ENCODE measurements around the gene TNFSF11.
"Not testable (repeated sequence)": the region's sequence is repeated elsewhere in the genome, so short reads cannot be mapped to it uniquely, and the experiment has no call there.

Gene TNFSF11

GRCh38 chr13:42560320-42560719 is 13.6 kb upstream of the TNFSF11 start:
- not testable (repeated sequence) for DNase-seq (ENCODE audit: low read depth)

GRCh38 chr13:42561752-42562467 is 12.0 kb upstream of the TNFSF11 start:
- no peak for DNase-seq (ENCODE audit: low read depth)

- DNase-seq (ENCODE audit: low read depth), result no peak
Measured at GRCh38 chr13:42567906-42568305, 6.0 kb upstream of the TNFSF11 start.

GRCh38 chr13:42569576-42570344 is 4.2 kb upstream of the TNFSF11 start:
- DNase-seq (ENCODE audit: low read depth), result no peak

GRCh38 chr13:42571895-42572294 is 2.1 kb upstream of the TNFSF11 start:
- DNase-seq (ENCODE audit: low read depth), result no peak

GRCh38 chr13:42574435-42575311 is 721 bp downstream of the TNFSF11 start:
- DNase-seq (ENCODE audit: low read depth), result peak; percentile 22

- DNase-seq (ENCODE audit: low read depth), result no peak
Measured at GRCh38 chr13:42575938-42576337, 2.0 kb downstream of the TNFSF11 start.

GRCh38 chr13:42577538-42577937 is 3.6 kb downstream of the TNFSF11 start:
- DNase-seq (ENCODE audit: low read depth), result no peak

GRCh38 chr13:42580644-42581043 is 6.7 kb downstream of the TNFSF11 start:
- no peak for DNase-seq (ENCODE audit: low read depth)

GRCh38 chr13:42581427-42581826 is 7.5 kb downstream of the TNFSF11 start:
- DNase-seq (ENCODE audit: low read depth), result no peak

- DNase-seq (ENCODE audit: low read depth), result no peak
Measured at GRCh38 chr13:42591602-42592001, 17.6 kb downstream of the TNFSF11 start.

GRCh38 chr13:42592915-42593900 is 19.3 kb downstream of the TNFSF11 start:
- DNase-seq (ENCODE audit: low read depth), result no peak

GRCh38 chr13:42594481-42595252 is 20.7 kb downstream of the TNFSF11 start:
- peak; percentile 29 for DNase-seq (ENCODE audit: low read depth)

- no peak for DNase-seq (ENCODE audit: low read depth)
Measured at GRCh38 chr13:42595253-42595571, 21.3 kb downstream of the TNFSF11 start.

GRCh38 chr13:42597505-42597904 is 23.6 kb downstream of the TNFSF11 start:
- no peak for DNase-seq (ENCODE audit: low read depth)

GRCh38 chr13:42600943-42601342 is 27.0 kb downstream of the TNFSF11 start:
- no peak for DNase-seq (ENCODE audit: low read depth)

GRCh38 chr13:42602906-42603305 is 29.0 kb downstream of the TNFSF11 start:
- DNase-seq (ENCODE audit: low read depth), result no peak

GRCh38 chr13:42603571-42603970 is 29.6 kb downstream of the TNFSF11 start:
- no peak for DNase-seq (ENCODE audit: low read depth)

GRCh38 chr13:42607546-42607945 is 33.6 kb downstream of the TNFSF11 start:
- DNase-seq (ENCODE audit: low read depth), result no peak

GRCh38 chr13:42610649-42611048 is 36.7 kb downstream of the TNFSF11 start:
- no peak for DNase-seq (ENCODE audit: low read depth)
